ENCODE measurements around the gene SWI5.

The SWI5 gene

GRCh38 chr9:128252317-128253139 is 23.5 kb upstream of the SWI5 start:
- DNase-seq = no peak

GRCh38 chr9:128253140-128253990 is 22.7 kb upstream of the SWI5 start:
- DNase-seq = no peak

- no peak for DNase-seq
Observed at GRCh38 chr9:128253991-128254346, 22.1 kb upstream of the SWI5 start.

- no peak for DNase-seq
Observed at GRCh38 chr9:128254362-128254761, 21.7 kb upstream of the SWI5 start.

- DNase-seq = peak; percentile 98
Observed at GRCh38 chr9:128254855-128255759, 21.0 kb upstream of the SWI5 start.

GRCh38 chr9:128257086-128257825 is 18.8 kb upstream of the SWI5 start:
- DNase-seq = no peak

- no peak for DNase-seq
Observed at GRCh38 chr9:128257907-128258306, 18.2 kb upstream of the SWI5 start.

GRCh38 chr9:128258326-128258725 is 17.8 kb upstream of the SWI5 start:
- DNase-seq = no peak

- DNase-seq = no peak
Observed at GRCh38 chr9:128259156-128259555, 16.9 kb upstream of the SWI5 start.

- no peak for DNase-seq
Observed at GRCh38 chr9:128260340-128260739, 15.7 kb upstream of the SWI5 start.

- DNase-seq = no peak
Observed at GRCh38 chr9:128262687-128263086, 13.4 kb upstream of the SWI5 start.

GRCh38 chr9:128265348-128265847 is 10.7 kb upstream of the SWI5 start:
- no peak for DNase-seq

- no peak for DNase-seq
Observed at GRCh38 chr9:128266868-128267590, 9.0 kb upstream of the SWI5 start.

- no peak for DNase-seq
Observed at GRCh38 chr9:128271112-128271511, 5.0 kb upstream of the SWI5 start.

GRCh38 chr9:128271512-128271911 is 4.6 kb upstream of the SWI5 start:
- DNase-seq = no peak

GRCh38 chr9:128274245-128274644 is 1.8 kb upstream of the SWI5 start:
- DNase-seq = no peak

GRCh38 chr9:128275198-128276007 is 673 bp upstream of the SWI5 start, which contains the start of gene GOLGA2:
GOLGA2 (minus strand) TSS chr9:128276007; CDS start chr9:128275976, 31 bp downstream.
- DNase-seq = peak; percentile 64

GRCh38 chr9:128276574-128277270 is 646 bp downstream of the SWI5 start:
- DNase-seq = no peak

All from 8988T (cell line).